ENCODE measurements around the gene ZP3. TPM values are rescaled to one million over a fixed set of nuclear protein-coding genes. Genes with fewer than 3 reads are reported as not detected.
"Not testable (repeated sequence)": the region's sequence is repeated elsewhere in the genome, so short reads cannot be mapped to it uniquely, and the experiment has no call there.

ZP3 gene
- polyA plus RNA-seq, 1 donor from 2014 or later, result not detected

GRCh38 chr7:76411626-76412025 is 13.1 kb upstream of the ZP3 start:
- Histone ChIP-seq H3K36me3 (ENCODE audit: insufficient read depth, low read length) (no peaks in the 10 kb centered on the region), H4K20me1 (ENCODE audit: insufficient read depth) (no peaks in the 10 kb centered on the region), H3K9ac (ENCODE audit: low read length) (no peak overlapping the region), H3K4me2 (ENCODE audit: low read length) (no peak overlapping the region), H3K9me3 (ENCODE audit: low read length) (no peaks in the 10 kb centered on the region), H3K4me3 (ENCODE audit: low read length) (no peak overlapping the region), H2AFZ (ENCODE audit: low read depth, low read length) (no peak overlapping the region), H3K27ac (ENCODE audit: low read length) (no peak overlapping the region), H3K9me2 (ENCODE audit: insufficient read depth, low read length) (no peaks in the 10 kb centered on the region), H3K27me3 (ENCODE audit: insufficient read depth, low read depth, low read length) (no peaks in the 10 kb centered on the region), H3F3A (ENCODE audit: insufficient read depth, low read length, poor library complexity, severe bottlenecking) (no peaks in the 10 kb centered on the region), H3K79me2 (replicated peaks; ENCODE audit: insufficient read depth, low read length) (no peaks in the 10 kb centered on the region)
- no peak for TF ChIP-seq SMC3 (conservative IDR thresholded peaks at IDR 0.05; ENCODE audit: poor library complexity)

- Histone ChIP-seq H3K9ac (ENCODE audit: low read length) (no peak overlapping the region), H3K27ac (ENCODE audit: low read length) (no peak overlapping the region), H3K4me3 (ENCODE audit: low read length) (no peak overlapping the region), H3K36me3 (ENCODE audit: insufficient read depth, low read length) (no peaks in the 10 kb centered on the region), H3K79me2 (replicated peaks; ENCODE audit: insufficient read depth, low read length) (no peaks in the 10 kb centered on the region), H3K9me2 (ENCODE audit: insufficient read depth, low read length) (no peaks in the 10 kb centered on the region), H2AFZ (ENCODE audit: low read depth, low read length) (no peak overlapping the region), H3K27me3 (ENCODE audit: insufficient read depth, low read depth, low read length) (no peaks in the 10 kb centered on the region), H3K9me3 (ENCODE audit: low read length) (no peaks in the 10 kb centered on the region), H4K20me1 (ENCODE audit: insufficient read depth) (no peaks in the 10 kb centered on the region), H3K4me2 (ENCODE audit: low read length) (no peak overlapping the region), H3F3A (ENCODE audit: insufficient read depth, low read length, poor library complexity, severe bottlenecking) (no peaks in the 10 kb centered on the region)
- TF ChIP-seq POLR2AphosphoS5 (IDR thresholded peaks at IDR 0.05), result no peak
- no peak for TF ChIP-seq MXI1 (conservative IDR thresholded peaks at IDR 0.05; ENCODE audit: poor library complexity, severe bottlenecking)
- no peak for TF ChIP-seq CTCF (IDR thresholded peaks at IDR 0.05; ENCODE audit: poor library complexity, severe bottlenecking)
Measured at GRCh38 chr7:76412249-76412648, 12.5 kb upstream of the ZP3 start.

GRCh38 chr7:76417654-76418310 is 7.0 kb upstream of the ZP3 start:
- H3K4me3 ChIP-seq (ENCODE audit: low read length); H2AFZ ChIP-seq (ENCODE audit: low read depth, low read length); H4K20me1 ChIP-seq (ENCODE audit: insufficient read depth); H3K9ac ChIP-seq (ENCODE audit: low read length); H3K27me3 ChIP-seq (ENCODE audit: insufficient read depth, low read depth, low read length); H3F3A ChIP-seq (ENCODE audit: insufficient read depth, low read length, poor library complexity, severe bottlenecking); H3K79me2 ChIP-seq (replicated peaks; ENCODE audit: insufficient read depth, low read length); H3K9me2 ChIP-seq (ENCODE audit: insufficient read depth, low read length); H3K9me3 ChIP-seq (ENCODE audit: low read length); H3K27ac ChIP-seq (ENCODE audit: low read length); H3K36me3 ChIP-seq (ENCODE audit: insufficient read depth, low read length); H3K4me2 ChIP-seq (ENCODE audit: low read length): not testable (repeated sequence)

GRCh38 chr7:76421097-76421496 is 3.7 kb upstream of the ZP3 start:
- H3K36me3 ChIP-seq (ENCODE audit: insufficient read depth, low read length); H3K9me2 ChIP-seq (ENCODE audit: insufficient read depth, low read length); H3K9ac ChIP-seq (ENCODE audit: low read length); H4K20me1 ChIP-seq (ENCODE audit: insufficient read depth); H3K27me3 ChIP-seq (ENCODE audit: insufficient read depth, low read depth, low read length); H3K4me3 ChIP-seq (ENCODE audit: low read length); H3F3A ChIP-seq (ENCODE audit: insufficient read depth, low read length, poor library complexity, severe bottlenecking); H3K79me2 ChIP-seq (replicated peaks; ENCODE audit: insufficient read depth, low read length); H3K4me2 ChIP-seq (ENCODE audit: low read length); H3K9me3 ChIP-seq (ENCODE audit: low read length); H3K27ac ChIP-seq (ENCODE audit: low read length); H2AFZ ChIP-seq (ENCODE audit: low read depth, low read length): not testable (repeated sequence)

Measured in neural cell (in vitro differentiated cells).